ENCODE data around the gene GPR32. TPM values are rescaled to one million over a fixed set of nuclear protein-coding genes. Genes with fewer than 3 reads are reported as not detected.

GPR32 gene
- total RNA-seq, 1 donor = not detected

DNA sequence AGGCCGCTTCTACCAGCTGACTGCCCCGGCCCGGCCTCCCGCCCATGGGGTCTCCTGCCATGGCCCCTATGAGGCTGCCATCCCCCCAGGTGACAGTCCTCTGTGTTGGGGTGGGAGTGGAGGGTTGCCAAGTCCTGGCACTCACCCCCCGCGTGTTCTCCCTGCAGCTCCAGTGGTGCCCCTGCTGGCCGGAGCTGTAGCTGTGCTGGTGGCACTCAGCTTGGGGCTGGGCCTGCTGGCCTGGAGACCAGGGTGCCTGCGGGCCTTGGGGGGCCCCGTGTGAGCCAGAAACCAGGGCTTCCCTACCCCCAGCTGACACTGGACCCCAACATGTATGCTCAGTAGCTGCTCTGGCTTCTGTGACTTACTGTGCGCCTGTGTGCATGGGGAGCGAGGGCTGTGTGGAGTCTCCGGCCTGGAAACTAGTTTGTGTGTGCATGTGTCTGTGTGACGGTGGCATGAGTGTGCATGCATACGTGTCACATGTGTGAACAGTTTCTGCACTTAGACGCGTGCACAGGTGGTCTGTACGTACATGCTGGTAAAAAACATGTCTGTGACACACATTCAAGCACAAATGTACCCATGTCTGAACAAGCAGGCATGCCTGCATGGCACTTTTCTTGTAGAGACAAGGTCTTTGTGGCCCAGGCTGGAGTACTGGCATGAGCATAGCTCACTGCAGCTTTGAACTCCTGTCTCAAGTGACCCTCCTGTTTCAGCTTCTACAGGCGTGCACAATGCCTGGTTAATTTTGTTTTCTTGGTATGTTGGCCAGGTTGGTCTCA lies 24.8 kb downstream of the GPR32 start:
- no peak overlapping the region for H3K4me3 ChIP-seq (ENCODE audit: low read depth, low read length)
- DNase-seq (ENCODE audit: low read depth) = no peak

DNA sequence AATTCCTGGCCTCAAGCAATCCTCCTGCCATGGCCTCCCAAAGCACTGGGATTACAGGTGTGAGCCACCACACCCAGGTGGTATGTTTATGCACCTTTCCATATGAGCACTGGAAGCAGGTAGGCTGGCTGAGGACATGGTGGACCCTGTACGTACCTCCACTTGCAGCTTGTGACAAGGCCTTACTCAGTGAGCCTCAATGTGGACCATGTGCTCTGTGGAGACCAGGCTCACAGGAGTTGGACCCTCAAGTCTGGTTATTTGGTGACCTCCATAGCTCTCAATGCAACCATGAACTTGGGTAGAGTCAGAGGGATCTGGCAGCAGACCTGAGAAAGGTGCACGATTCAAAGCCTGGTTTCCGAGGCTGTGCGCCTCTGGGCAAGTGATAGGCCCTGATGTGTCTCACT lies 25.4 kb downstream of the GPR32 start:
- H3K4me3 ChIP-seq (ENCODE audit: low read depth, low read length) = no peak overlapping the region
- no peak for TF ChIP-seq CTCF (IDR thresholded peaks at IDR 0.05; ENCODE audit: insufficient read depth, low read length)
- DNase-seq (ENCODE audit: low read depth) = no peak

More for the DNA sequence above, 24.8 kb downstream of the GPR32 start:
- TF ChIP-seq CTCF (IDR thresholded peaks at IDR 0.05; ENCODE audit: insufficient read depth, low read length) = no peak

GRCh38 chr19:50796128-50796633 lies 25.9 kb downstream of the GPR32 start:
- H3K4me3 ChIP-seq (ENCODE audit: low read depth, low read length) = no peak overlapping the region
- DNase-seq (ENCODE audit: low read depth) = no peak
- no peak for TF ChIP-seq CTCF (IDR thresholded peaks at IDR 0.05; ENCODE audit: insufficient read depth, low read length)

GRCh38 chr19:50796634-50797428 lies 26.6 kb downstream of the GPR32 start:
- TF ChIP-seq CTCF (IDR thresholded peaks at IDR 0.05; ENCODE audit: insufficient read depth, low read length) = no peak
- no peak for DNase-seq (ENCODE audit: low read depth)
- H3K4me3 ChIP-seq (ENCODE audit: low read depth, low read length) = no peak overlapping the region

DNA sequence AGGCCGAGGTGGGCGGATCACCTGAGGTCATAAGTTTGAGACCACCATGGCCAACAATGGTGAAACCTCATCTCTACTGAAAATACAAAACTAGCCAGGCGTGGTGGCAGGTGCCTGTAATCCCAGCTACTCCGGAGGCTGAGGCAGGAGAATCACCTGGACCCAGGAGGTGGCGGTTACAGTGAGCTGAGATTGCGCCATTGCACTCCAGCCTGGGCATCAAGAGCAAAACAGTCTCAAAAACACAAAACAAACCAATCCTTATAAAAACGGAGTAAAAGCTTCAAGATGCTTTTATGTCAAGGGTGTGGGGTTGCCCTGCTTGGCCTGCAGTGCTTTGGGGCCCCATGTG lies 27.1 kb downstream of the GPR32 start:
- no peak for DNase-seq (ENCODE audit: low read depth)
- H3K4me3 ChIP-seq (ENCODE audit: low read depth, low read length) = no peak overlapping the region
- no peak for TF ChIP-seq CTCF (IDR thresholded peaks at IDR 0.05; ENCODE audit: insufficient read depth, low read length)

GRCh38 chr19:50797781-50798658 lies 27.8 kb downstream of the GPR32 start:
- no peak for TF ChIP-seq CTCF (IDR thresholded peaks at IDR 0.05; ENCODE audit: insufficient read depth, low read length)
- DNase-seq (ENCODE audit: low read depth) = no peak

More at GRCh38 chr19:50797781-50798658, 27.8 kb downstream of the GPR32 start:
- H3K4me3 ChIP-seq (ENCODE audit: low read depth, low read length) = no peak overlapping the region

Measured in fibroblast of the aortic adventitia (primary cell).